Thyroid gland (tissue), 4 donors: ENCODE measurements around the gene BICD2. TPM values are rescaled to one million over a fixed set of nuclear protein-coding genes. Genes with fewer than 3 reads are reported as not detected.

Experiments used
- DNase-seq, 2 donors: peaks; one replicate each; pipeline ENCODE4 v3.0.0-alpha.2; 2019
- H3K27ac ChIP-seq, 3 donors: fragments of 200-600 bp; sonication (generic); 1 replicate in 2 of 3; 2 replicates in 1 of 3; pipeline ENCODE4 v1.5.1; 2016 to 2019; ENCODE audit warnings: mild to moderate bottlenecking in 1 of 3, moderate library complexity in 1 of 3
- H3K27me3 ChIP-seq: fragments of 200-600 bp; sonication (generic); one replicate; pipeline ENCODE4 v1.5.1; 2019
- H3K36me3 ChIP-seq, 2 donors: fragments of 200-600 bp; sonication (generic); one replicate each; pipeline ENCODE4 v1.5.1; 2016 to 2019
- H3K4me1 ChIP-seq, 2 donors: fragments of 200-600 bp; sonication (generic); one replicate each; pipeline ENCODE4 v1.5.1; 2017 to 2019
- H3K4me3 ChIP-seq, 3 donors: fragments of 200-600 bp; sonication (generic); replicated peaks in 1 of 3; 1 replicate in 2 of 3; 2 replicates in 1 of 3; pipeline ENCODE4 v1.5.1; 2016; ENCODE audit warnings: mild to moderate bottlenecking in 1 of 3
- H3K9me3 ChIP-seq: fragments of 200-600 bp; sonication (generic); one replicate; pipeline ENCODE4 v1.5.1; 2017
- CTCF ChIP-seq, 6 experiments: fragments of 200-600 bp in 3 of 6; fragments of 450-650 bp in 3 of 6; sonication (generic) in 3 of 6; IDR thresholded peaks; one replicate each; pipeline ENCODE4 v1.5.1; 2016 to 2019; ENCODE audit warnings: antibody characterized with exemption in 6 of 6, mild to moderate bottlenecking in 2 of 6, inconsistent platforms in 1 of 6, moderate library complexity in 1 of 6
- POLR2A ChIP-seq, 2 donors: fragments of 450-650 bp; IDR thresholded peaks; one replicate each; pipeline ENCODE4 v1.6.1; 2017; ENCODE audit warnings: antibody characterized with exemption in 2 of 2, mild to moderate bottlenecking in 2 of 2, moderate library complexity in 1 of 2
- WGBS, 2 donors: methylation state at CpG; one replicate each; pipeline ENCODE4 v1.1.5; 2017; 5-methylcytosine and 5-hydroxymethylcytosine counted together
- intact Hi-C: fragments of 100-400 bp; cut with DNase I; formaldehyde crosslinking; loops from one replicate; pipeline ENCODE4 v1.15.1; 2023
- total RNA-seq, 4 donors: library from RNA; depleted of rRNA; stranded (reverse); fragments of >200 nt; gene quantifications; one replicate each; pipeline ENCODE4 v1.2.3, GENCODE V29; 2016

The BICD2 gene
- total RNA-seq, 4 donors from 2014 or later, result 26.1 to 33.3 (median 28.2) TPM

- no peak for TF ChIP-seq CTCF (IDR thresholded peaks at IDR 0.05)
- TF ChIP-seq POLR2A (IDR thresholded peaks at IDR 0.05), result no peak
- DNase-seq, result no peak
- Histone ChIP-seq H3K4me3 (no peak overlapping the region), H3K4me1 (no peaks in the 10 kb centered on the region), H3K36me3 (peaks cover 20 to 28% of the 10 kb centered on the region in 2 donors), H3K27ac (no peak overlapping the region), H3K9me3 (no peaks in the 10 kb centered on the region), H3K27me3 (no peaks in the 10 kb centered on the region)
- intact Hi-C loops, result no loop called here
Observed at GRCh38 chr9:92709240-92709639, 55.4 kb downstream of the BICD2 start.

- no peaks in the 10 kb centered on the region for H3K27me3 ChIP-seq
- no peak overlapping the region for H3K27ac ChIP-seq
- no peaks in the 10 kb centered on the region for H3K9me3 ChIP-seq
- peaks cover 4 to 13% of the 10 kb centered on the region in 2 donors for H3K36me3 ChIP-seq
- H3K4me1 ChIP-seq, result no peaks in the 10 kb centered on the region
- intact Hi-C loops, result no loop called here
- H3K4me3 ChIP-seq, result no peak overlapping the region
- TF ChIP-seq CTCF (IDR thresholded peaks at IDR 0.05), result no peak
- no peak for TF ChIP-seq POLR2A (IDR thresholded peaks at IDR 0.05)
- no peak for DNase-seq
Observed at GRCh38 chr9:92707530-92707929, 57.1 kb downstream of the BICD2 start.

- Histone ChIP-seq H3K9me3 (no peaks in the 10 kb centered on the region), H3K4me3 (no peak overlapping the region), H3K4me1 (no peaks in the 10 kb centered on the region), H3K27me3 (no peaks in the 10 kb centered on the region), H3K27ac (no peak overlapping the region), H3K36me3 (peaks cover 4 to 13% of the 10 kb centered on the region in 2 donors)
- 62 to 63% methylated on average over 3 of the region's 3 CpGs for WGBS, 2 donors
- no peak for DNase-seq
- TF ChIP-seq POLR2A (IDR thresholded peaks at IDR 0.05), result no peak
- TF ChIP-seq CTCF (IDR thresholded peaks at IDR 0.05), result peak in 1 of 6 experiments; percentile 7
- intact Hi-C loops, result no loop called here
Observed at GRCh38 chr9:92706218-92706940, 58.3 kb downstream of the BICD2 start.

GRCh38 chr9:92704528-92704927 lies 60.1 kb downstream of the BICD2 start:
- intact Hi-C loops, result no loop called here
- DNase-seq, result no peak
- Histone ChIP-seq H3K27ac (no peak overlapping the region), H3K9me3 (no peaks in the 10 kb centered on the region), H3K4me3 (no peak overlapping the region), H3K4me1 (no peaks in the 10 kb centered on the region), H3K27me3 (no peaks in the 10 kb centered on the region), H3K36me3 (no peaks in the 10 kb centered on the region)
- WGBS, 2 donors, result 73 to 86% methylated on average over 2 of the region's 2 CpGs
- TF ChIP-seq POLR2A (IDR thresholded peaks at IDR 0.05), result no peak
- TF ChIP-seq CTCF (IDR thresholded peaks at IDR 0.05), result no peak

- no peak overlapping the region for H3K27ac ChIP-seq
- H3K4me3 ChIP-seq, result no peak overlapping the region
- no peak for DNase-seq
- no peaks in the 10 kb centered on the region for H3K27me3 ChIP-seq
- no peaks in the 10 kb centered on the region for H3K36me3 ChIP-seq
- TF ChIP-seq CTCF (IDR thresholded peaks at IDR 0.05) (no peak), POLR2A (IDR thresholded peaks at IDR 0.05) (no peak)
- 29 to 31% methylated on average over 1 of the region's 1 CpG for WGBS, 2 donors
- H3K4me1 ChIP-seq, result no peaks in the 10 kb centered on the region
- no peaks in the 10 kb centered on the region for H3K9me3 ChIP-seq
- intact Hi-C loops, result no loop called here
Observed at GRCh38 chr9:92696619-92697018, 68.0 kb downstream of the BICD2 start.
